NCI-H345 (cell line): ENCODE measurements around the gene SYT15B.
"Not testable (repeated sequence)": the region's sequence is repeated elsewhere in the genome, so short reads cannot be mapped to it uniquely, and the experiment has no call there.

Experiments
- DNase-seq: peaks from one replicate; lab custom pipeline; 2025; lab: John Stamatoyannopoulos, UW

SYT15B gene

DNA sequence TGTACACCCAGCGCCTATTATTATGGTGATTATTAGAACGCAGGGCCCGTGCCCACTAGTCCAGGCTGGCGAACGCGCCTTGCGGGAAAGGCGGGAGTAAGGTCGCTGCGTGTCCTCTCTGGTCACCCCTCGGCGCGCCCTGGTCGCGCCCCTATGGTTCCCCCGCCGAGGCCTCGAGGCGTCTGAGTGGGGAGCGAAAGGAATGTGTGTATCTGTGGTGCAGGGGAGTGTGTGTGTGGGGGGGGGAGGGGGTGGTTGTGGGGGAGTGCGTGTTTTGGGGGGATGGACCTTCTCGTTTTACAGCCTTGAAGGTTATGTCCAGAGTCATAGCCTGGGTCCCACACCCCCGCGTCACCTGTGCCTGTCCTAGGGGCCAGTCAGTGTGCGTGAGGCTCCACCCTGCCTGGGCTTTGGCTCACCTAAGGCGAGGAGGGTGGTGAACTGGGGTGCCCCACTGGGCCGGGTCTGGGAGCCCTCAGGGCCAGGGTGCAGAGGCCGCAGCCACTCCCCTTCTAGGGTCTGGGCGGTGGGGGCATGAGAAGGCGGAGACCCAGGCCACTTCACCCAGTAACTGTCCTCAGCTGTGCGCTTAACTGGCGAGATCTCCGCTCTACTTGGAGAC is at the start of gene SYT15B:
SYT15B (minus strand) TSS at position 39 of the 622 bp plus-strand sequence. CDS start 952 bp downstream, outside the sequence.
- DNase-seq = not testable (repeated sequence)

GRCh38 chr10:47779590-47779989 is 16.2 kb upstream of the SYT15B start:
- DNase-seq = not testable (repeated sequence)

DNA sequence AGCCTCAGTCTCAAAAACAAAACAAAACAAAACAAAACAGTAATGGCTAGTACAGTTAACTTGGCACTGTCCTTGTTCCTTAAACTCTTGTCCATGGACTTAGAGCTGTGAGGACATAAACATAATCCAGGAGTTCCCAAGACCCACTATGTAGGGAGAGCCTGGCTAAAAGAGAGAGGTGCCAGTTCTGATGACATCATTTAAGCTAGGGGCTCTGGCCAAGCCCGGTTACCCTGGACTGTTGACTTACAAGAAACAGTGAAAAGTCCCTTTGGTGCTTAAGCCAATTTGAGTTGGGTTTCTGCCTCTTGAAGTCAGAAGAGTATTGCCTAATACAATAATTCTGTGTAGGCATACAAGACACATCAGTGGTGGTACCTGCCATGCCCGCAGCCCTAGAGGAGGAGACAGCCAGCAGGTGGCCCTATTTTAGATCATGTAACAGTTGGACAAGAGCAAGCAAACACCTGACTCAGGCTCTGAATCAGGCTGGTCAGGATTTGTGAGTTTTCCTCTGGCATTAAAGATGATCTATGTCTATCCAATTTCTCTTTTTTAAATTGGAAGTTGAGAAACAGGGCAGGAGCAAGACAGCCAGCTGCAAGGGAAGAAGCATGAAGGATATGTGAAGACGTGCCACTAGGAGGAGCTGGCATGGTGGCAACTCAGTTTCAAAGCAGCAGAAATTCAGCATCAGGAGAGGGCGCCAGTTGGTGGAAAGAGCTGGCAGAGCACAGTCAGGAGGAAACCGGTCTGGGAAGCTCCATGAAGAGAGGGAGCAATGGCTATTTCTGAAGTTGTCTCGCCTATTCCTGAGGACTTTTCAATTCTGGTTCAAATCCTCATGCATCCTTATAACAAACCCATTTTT is 12.2 kb upstream of the SYT15B start:
- DNase-seq = peak; percentile 16

GRCh38 chr10:47770745-47771144 is 7.4 kb upstream of the SYT15B start:
- DNase-seq = not testable (repeated sequence)

GRCh38 chr10:47768578-47769115 is 5.3 kb upstream of the SYT15B start:
- DNase-seq = not testable (repeated sequence)

DNA sequence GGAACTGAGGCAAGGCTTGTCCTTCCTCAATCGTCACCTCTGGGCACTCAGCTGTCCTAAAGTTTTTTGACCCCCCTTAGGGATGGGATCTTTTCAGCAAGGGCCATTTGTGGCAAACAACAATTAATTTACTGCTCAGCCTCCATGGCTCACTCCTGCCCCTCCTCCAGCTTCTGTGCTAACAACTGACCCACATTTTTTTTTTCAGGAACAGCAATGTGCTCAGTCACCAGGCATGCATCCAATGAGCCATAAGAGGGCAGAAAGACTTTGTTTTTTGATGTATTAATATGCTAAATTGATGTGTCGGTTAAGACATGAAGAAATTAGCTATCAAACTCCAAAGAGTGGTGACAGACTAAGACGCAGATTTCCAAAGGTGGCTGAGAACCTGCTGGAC is 4.7 kb upstream of the SYT15B start:
- DNase-seq = not testable (repeated sequence)

DNA sequence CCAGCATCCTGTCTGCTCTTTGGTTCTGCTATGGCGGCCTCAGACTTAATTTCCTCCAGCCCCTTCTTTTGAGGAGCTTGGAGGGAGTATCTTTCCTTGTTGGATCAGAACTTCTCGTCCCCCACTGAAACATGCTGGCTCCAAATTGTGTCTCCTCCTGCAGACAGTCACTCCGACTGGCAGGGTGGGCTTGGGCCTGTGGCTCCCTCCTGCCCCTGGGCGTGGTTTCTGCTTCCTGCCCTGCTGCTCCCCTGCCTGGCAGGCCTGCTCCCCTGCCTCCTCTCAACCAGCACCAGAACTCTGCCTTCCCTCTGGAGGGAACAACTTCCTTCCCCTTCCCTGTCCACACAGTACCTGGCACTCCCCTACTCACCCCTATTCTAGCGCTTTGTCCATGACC is 3.8 kb upstream of the SYT15B start:
- not testable (repeated sequence) for DNase-seq

DNA sequence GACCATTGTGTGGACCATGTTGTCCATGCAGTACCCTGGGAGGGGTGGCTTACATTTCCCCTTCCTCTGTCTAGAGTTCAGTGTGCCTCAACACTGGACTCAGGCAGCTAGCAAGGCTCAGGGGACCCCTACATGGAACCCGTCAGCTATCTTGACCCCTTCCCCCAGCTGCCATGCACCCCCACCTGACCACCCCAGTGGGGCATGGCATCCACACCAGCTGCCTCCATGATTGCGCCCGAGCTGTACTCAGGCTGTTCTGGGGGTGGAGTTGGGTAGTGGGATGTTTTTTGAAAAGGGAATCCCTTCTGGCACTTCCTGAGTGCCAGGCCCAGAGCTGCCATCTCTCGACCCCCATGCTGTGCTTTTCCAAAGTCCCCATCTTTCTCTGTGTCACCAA is 1.8 kb upstream of the SYT15B start:
- not testable (repeated sequence) for DNase-seq

GRCh38 chr10:47762674-47763553 is 478 bp downstream of the SYT15B start:
- DNase-seq = not testable (repeated sequence)

DNA sequence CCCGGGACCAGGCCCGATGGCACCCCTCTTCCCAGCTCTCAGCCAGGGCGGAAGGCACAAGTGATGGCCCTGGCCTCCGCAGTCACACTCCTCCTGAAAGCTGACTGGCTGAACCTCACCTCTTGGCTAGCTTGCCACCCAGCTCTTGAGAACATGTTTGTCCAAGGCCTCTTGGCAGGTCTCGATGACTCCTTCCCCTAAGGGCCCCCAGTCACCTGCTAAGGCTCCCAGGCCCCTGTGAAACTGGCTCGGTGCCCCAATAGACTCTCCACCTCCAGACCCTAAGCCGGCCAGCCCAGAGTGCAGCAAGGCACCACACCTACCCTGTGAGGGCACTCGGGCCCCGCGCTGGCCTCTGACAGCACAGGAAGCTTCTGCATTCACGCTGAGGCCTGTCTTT is 4.5 kb downstream of the SYT15B start:
- not testable (repeated sequence) for DNase-seq

DNA sequence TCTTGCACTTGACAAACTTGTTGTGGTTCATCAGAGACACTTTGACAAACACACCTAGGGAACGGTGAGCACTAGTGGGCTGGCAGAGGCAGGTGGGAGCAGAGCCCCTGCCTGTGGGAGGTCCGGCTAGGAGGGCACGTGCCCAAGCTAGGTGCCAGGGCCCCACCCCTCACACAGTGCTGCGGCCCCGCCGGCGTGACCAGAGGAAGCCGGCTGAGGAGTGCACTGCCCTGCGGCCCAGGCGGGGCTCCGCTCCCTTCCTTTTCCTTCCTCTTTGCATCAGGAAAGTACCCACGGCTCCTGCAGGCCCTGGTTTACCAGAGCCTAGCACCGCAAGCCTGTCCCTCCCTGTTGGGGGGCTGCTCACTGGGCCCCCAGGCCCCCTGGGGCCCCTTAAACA is 7.2 kb downstream of the SYT15B start:
- not testable (repeated sequence) for DNase-seq

GRCh38 chr10:47753871-47754270 is 9.5 kb downstream of the SYT15B start:
- DNase-seq = not testable (repeated sequence)

DNA sequence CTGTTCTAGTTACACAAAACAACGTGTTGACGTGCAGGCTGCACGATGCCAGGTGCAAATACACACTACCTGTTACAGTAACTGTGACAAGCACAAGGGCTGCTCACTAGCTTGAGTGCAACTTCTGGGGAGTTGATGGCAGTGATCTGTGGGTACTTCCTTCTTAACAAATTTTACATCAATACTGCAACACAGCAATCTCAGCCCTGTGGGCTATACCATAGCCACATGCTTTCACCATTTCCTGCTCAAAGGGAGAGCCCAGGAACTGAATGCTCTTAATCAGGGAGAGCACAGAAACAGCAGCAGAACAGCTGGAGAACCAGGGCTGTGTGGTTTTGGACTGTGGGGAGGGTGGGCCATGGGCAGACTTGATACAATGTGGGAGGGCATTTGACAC is 10.2 kb downstream of the SYT15B start:
- DNase-seq = not testable (repeated sequence)

DNA sequence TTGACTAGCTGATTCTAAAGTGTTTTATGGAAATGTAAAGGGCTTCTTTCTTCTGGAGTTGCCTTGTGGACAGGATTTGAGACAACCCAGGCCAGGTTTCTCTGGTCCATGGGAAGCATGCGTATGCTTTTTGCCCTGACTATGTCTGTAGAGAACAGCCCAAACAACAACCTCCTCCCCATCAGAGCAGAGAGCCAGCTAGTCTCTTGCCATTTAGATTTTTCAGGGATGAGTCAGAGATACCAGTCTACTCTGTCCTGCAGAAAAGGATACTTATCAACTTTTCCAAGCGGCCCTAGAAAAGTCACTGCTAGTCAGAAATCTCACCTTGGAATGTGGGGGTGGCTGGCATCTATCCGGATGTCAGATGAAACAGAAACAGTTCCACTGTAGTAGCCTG is 11.6 kb downstream of the SYT15B start:
- DNase-seq = not testable (repeated sequence)

DNA sequence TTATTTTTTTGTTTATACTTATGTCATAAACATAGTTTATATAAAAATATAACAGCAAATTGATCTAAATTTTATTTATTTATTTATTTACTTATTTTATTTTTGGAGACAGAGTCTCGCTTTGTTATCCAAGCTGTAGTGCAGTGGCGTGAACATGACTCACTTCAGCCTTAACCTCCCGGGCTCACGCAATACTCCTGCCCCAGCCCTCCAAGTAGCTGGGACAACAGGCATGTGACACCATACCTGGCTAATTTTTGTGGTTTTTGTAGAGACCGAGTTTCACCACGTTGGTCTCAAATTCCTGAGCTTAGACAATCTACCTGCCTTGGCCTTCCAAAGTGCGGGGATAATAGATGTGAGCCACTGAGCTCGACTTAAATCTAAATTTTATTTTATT is 13.0 kb downstream of the SYT15B start:
- DNase-seq = not testable (repeated sequence)

DNA sequence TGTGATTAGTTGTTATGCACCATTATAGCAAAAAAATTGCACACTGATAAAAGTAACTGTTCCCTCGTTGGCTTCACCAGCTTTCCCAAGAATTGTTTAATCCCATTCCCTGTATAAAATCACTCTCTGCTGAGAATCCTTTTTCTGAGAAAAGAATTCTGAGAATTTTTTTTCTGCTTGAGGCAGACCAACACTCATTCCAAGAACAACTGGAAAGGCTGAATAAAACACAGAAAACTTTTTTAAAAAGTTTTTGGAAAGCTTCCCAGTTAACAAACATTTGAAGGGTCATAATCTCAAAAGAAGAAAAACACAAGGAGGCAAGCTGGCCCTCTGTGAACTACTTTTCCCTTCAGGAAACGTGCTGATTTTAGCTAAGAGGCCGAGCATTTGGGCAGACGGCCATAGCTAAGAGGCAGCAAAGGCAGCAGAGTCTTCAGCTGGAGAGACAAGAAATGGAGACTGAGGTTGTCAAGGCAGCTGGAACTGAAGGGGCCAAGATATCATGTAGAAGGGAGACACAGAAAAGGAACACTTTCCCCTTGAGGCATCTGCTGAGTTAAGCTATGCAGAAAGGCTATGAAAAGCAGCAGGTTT is 16.5 kb downstream of the SYT15B start:
- not testable (repeated sequence) for DNase-seq

DNA sequence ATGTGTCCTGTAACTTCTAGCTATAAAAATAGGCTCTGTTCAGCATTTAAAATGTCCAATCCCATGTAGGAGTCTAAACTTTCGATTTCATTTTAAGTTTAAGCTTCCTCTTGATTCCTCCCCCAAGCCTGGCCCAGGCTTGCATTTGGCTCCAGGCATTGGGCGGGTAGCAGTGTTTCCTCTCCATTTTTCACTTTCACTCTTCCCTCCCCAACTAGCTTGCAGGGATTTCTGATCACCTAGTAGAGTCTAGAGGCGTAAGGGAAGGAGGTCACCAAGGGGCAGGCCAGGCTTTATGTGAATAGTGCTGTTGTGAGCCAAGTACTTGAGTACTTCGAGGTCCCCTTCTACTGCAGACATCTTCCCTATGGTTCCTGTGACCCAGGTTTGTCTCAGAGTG is 18.5 kb downstream of the SYT15B start:
- not testable (repeated sequence) for DNase-seq

- not testable (repeated sequence) for DNase-seq
Observed at GRCh38 chr10:47743611-47744550, 19.5 kb downstream of the SYT15B start.

- DNase-seq = not testable (repeated sequence)
Observed at GRCh38 chr10:47740868-47741267, 22.5 kb downstream of the SYT15B start.

- not testable (repeated sequence) for DNase-seq
Observed at GRCh38 chr10:47730911-47731310, 32.5 kb downstream of the SYT15B start.
